Measurements from ENCODE around the gene SIGLEC15. TPM values are rescaled to one million over a fixed set of nuclear protein-coding genes. Genes with fewer than 3 reads are reported as not detected.

SIGLEC15 gene, protein sequence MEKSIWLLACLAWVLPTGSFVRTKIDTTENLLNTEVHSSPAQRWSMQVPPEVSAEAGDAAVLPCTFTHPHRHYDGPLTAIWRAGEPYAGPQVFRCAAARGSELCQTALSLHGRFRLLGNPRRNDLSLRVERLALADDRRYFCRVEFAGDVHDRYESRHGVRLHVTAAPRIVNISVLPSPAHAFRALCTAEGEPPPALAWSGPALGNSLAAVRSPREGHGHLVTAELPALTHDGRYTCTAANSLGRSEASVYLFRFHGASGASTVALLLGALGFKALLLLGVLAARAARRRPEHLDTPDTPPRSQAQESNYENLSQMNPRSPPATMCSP
- total RNA-seq (0.09 TPM), polyA plus RNA-seq (ENCODE audit: insufficient read depth in 1 of 8, insufficient read length in 8 of 8, low replicate concordance in 1 of 8) (under 1 TPM; 0.06 to 0.44 (median 0.14) TPM)
- long read RNA-seq, donor 1, result 0 reads
- long read RNA-seq, donor 2, result 0 reads
- long read RNA-seq, donor 3, result 0 reads
- long read RNA-seq, donor 4, result 0 reads
- long read RNA-seq, donor 5, result 0 reads
- long read RNA-seq, donor 6, result 0 reads
- long read RNA-seq, donor 7, result 0 reads
- long read RNA-seq, donor 8, result 0 reads
- long read RNA-seq, donor 9, result 0 reads
- long read RNA-seq, donor 10, result 0 reads
- long read RNA-seq, donor 11, result 0 reads

DNA sequence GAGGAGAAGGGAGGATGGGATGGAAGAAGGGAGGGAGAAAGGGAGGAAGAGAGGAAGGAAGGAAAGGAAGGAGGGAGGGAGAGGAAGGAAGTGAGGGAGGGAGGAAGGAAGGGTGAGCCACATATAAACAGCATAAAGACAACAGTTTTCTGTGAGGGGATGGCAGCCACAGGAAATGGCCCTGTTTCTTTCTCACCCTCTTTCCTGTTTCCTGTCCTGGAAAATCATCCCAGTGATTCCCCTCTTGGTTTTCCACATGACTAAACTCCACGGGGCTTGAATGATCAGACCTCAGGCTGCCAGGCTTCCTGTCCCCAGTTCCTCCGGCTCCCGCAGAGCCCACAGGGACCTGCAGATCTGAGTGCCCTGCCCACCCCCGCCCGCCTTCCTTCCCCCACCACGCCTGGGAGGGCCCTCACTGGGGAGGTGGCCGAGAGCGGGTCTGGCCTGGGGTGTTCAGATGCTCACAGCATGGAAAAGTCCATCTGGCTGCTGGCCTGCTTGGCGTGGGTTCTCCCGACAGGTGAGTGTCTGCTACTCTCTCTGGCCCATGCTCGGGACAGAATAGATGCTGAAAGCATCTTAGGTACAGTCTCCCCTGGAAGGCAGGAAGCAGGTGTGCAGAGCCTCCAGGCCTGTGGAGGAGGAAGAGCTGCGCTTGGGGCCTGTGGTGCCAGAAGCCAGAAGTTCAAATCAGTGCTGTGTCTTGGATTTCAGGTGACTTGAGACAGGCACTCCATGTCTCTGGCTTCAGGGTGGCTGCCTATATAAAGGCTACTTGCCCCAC is at the start of gene SIGLEC15:
TSS of gene SIGLEC15 (plus strand) at position 418 of the 787 bp plus-strand sequence. CDS start at position 472, 54 bp downstream.
- WGBS (ENCODE audit: insufficient coverage), result 44% methylated on average over 9 of the region's 12 CpGs
- Histone ChIP-seq H3K4me3 (ENCODE audit: low read length) (no peak within 1 kb of the TSS), H3K27ac (ENCODE audit: low read length) (no peak within 1 kb of the TSS), H3K27me3 (ENCODE audit: control insufficient read depth, insufficient read depth, low read length) (peaks cover 8% of the 10 kb centered on the region), H3K4me1 (ENCODE audit: control insufficient read depth, insufficient read depth, low read length) (peaks cover 11% of the 10 kb centered on the region), H3K9me3 (replicated peaks; ENCODE audit: control insufficient read depth, low read depth, low read length) (no peaks in the 10 kb centered on the region), H3K36me3 (ENCODE audit: control insufficient read depth, insufficient read depth, low read length) (no peaks in the 10 kb centered on the region)
- no peak for DNase-seq

DNA sequence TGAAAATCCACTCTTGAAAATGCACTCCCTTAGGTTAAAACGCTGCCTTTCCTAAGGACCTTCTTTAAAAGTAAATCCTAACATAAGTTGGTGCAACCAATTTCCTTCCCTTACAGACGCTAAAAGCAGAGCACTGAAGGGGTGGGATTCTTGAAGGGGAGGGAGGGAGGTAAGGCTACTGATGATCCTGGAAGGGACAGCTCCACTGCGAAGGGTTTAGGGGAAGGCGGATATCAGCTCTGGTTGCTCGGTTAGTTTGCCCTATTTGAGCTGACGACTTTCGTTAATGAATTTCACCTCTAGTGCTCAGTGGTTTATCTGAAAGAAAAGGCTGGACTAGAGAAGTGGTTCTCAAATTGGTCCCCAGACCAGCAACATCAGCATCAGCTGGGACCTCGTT is 49.7 kb upstream of the SIGLEC15 start:
- 51% methylated on average over 5 of the region's 8 CpGs for WGBS (ENCODE audit: insufficient coverage)
- no peaks in the 10 kb centered on the region for H3K36me3 ChIP-seq (ENCODE audit: control insufficient read depth, insufficient read depth, low read length)
- peak; percentile 20 for DNase-seq
- H3K9me3 ChIP-seq (replicated peaks; ENCODE audit: control insufficient read depth, low read depth, low read length), result no peaks in the 10 kb centered on the region
- H3K4me1 ChIP-seq (ENCODE audit: control insufficient read depth, insufficient read depth, low read length), result peaks cover 4% of the 10 kb centered on the region
- peak overlapping the region; percentile 70 for H3K4me3 ChIP-seq (ENCODE audit: low read length)
- H3K27ac ChIP-seq (ENCODE audit: low read length), result peak overlapping the region; percentile 70
- H3K27me3 ChIP-seq (ENCODE audit: control insufficient read depth, insufficient read depth, low read length), result peaks cover 5% of the 10 kb centered on the region

DNA sequence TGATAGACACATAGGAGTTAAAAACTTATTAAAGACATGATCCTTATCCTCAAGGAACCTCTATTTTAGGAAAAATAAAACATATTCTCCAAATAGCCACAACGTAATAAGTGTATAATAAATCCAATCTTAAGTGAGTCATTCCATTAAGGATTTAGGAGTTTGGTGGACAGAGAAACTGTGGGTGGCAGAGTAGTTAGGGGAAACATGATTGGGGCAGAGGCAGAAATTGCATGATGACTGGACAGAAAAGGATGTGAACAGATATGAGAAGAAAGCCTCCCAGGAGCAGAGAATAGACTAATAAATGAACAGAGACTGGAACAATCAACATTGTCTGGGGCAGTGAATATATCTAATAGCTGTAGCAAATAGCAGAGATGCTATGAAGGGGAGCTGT is 48.1 kb upstream of the SIGLEC15 start:
- Histone ChIP-seq H3K27ac (ENCODE audit: low read length) (no peak overlapping the region), H3K4me3 (ENCODE audit: low read length) (no peak overlapping the region), H3K27me3 (ENCODE audit: control insufficient read depth, insufficient read depth, low read length) (peaks cover 5% of the 10 kb centered on the region), H3K9me3 (replicated peaks; ENCODE audit: control insufficient read depth, low read depth, low read length) (no peaks in the 10 kb centered on the region), H3K36me3 (ENCODE audit: control insufficient read depth, insufficient read depth, low read length) (no peaks in the 10 kb centered on the region), H3K4me1 (ENCODE audit: control insufficient read depth, insufficient read depth, low read length) (peaks cover 4% of the 10 kb centered on the region)
- no peak for DNase-seq
- WGBS (ENCODE audit: insufficient coverage), result no CpG with 5 or more reads among the region's 1 CpG

DNA sequence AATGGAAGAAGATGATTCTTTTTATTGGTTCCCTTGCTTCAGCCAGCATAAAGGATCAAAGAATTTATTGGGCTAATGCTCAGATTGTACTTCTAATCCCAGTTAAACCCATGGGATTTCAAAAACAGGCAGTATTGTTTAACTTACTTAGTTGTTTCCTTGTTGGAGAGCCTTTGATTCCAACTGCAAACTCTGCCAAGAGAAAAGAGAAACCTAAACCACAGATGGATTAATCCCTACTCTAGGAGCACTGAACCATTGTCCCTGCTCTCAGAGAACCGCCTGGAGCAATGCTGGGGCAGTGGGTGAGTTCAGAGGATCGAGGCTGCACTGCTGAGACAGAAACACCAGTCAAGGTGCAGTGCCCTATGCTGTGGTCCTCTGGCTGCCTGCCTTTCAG is 44.9 kb upstream of the SIGLEC15 start:
- no CpG with 5 or more reads among the region's 2 CpGs for WGBS (ENCODE audit: insufficient coverage)
- H3K27ac ChIP-seq (ENCODE audit: low read length), result no peak overlapping the region
- no peak overlapping the region for H3K4me3 ChIP-seq (ENCODE audit: low read length)
- H3K9me3 ChIP-seq (replicated peaks; ENCODE audit: control insufficient read depth, low read depth, low read length), result no peaks in the 10 kb centered on the region
- no peaks in the 10 kb centered on the region for H3K27me3 ChIP-seq (ENCODE audit: control insufficient read depth, insufficient read depth, low read length)
- DNase-seq, result peak; percentile 19
- H3K4me1 ChIP-seq (ENCODE audit: control insufficient read depth, insufficient read depth, low read length), result peaks cover 4% of the 10 kb centered on the region
- no peaks in the 10 kb centered on the region for H3K36me3 ChIP-seq (ENCODE audit: control insufficient read depth, insufficient read depth, low read length)

DNA sequence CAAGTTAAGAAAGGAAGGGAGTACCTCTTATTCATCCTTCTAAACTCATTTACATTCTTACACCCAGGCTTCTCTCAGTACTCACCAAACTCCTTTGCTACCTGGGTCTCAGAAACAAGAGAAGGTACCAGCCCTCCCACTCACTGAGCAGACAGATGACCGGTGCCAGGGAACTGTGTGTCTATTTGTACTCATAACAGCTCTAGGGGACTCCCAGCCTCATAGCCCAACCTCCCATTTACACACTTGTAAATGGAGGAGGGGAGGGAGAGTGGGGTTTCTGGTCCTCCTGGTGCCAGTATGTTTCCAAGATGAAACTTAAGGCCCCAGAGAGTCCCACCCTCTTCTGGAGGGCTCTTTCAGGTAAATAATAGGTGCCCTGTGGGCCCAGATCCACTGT is 42.8 kb upstream of the SIGLEC15 start:
- no CpG with 5 or more reads among the region's 1 CpG for WGBS (ENCODE audit: insufficient coverage)

DNA sequence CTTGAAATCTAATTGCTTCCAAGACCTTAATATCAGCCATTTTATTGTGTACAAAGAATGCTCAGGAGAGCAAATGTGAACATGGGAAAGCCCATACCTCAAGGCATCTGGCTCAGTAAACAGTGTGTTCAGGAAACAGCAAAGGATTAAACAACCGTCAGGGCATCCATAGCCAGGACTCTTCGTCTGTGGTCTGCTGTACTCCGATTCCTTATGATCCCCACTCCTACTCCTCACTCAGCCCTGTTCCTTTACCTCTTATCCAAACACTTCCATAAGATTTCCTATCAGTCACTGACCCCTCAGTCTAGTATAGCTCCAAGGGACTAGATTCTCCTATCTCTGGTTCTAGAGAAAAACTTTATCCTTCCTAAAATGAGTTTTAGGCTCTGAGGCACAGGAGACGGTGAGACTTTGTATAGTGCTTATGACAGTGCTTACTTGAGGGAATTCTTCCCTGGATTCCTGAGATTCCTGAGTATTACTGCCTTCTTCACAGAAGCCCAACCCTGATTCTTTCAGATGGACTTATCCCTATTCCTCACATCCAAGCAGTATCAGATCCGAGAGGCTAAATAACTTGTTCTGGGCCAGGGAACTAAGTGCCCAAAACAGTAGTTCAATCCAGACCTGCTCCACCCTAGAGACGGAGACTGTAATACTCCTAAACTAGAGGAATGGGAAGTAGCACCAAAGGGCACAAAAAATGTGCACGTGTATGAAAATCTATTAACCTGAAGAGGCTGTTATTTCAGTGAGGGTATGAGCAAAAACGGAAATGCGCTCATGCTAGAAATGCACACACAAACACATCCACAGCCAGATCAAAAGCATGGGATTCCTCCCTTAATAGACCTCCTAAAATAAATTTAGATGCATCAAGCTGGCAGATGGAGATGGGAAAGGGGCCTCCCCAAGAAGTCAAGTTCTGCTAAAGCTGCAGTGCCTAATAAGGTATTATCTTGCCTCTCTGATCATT is 42.1 kb upstream of the SIGLEC15 start:
- H3K27ac ChIP-seq (ENCODE audit: low read length), result no peak overlapping the region
- DNase-seq, result no peak
- no peaks in the 10 kb centered on the region for H3K9me3 ChIP-seq (replicated peaks; ENCODE audit: control insufficient read depth, low read depth, low read length)
- H3K4me3 ChIP-seq (ENCODE audit: low read length), result no peak overlapping the region
- no peaks in the 10 kb centered on the region for H3K36me3 ChIP-seq (ENCODE audit: control insufficient read depth, insufficient read depth, low read length)
- no peaks in the 10 kb centered on the region for H3K4me1 ChIP-seq (ENCODE audit: control insufficient read depth, insufficient read depth, low read length)
- H3K27me3 ChIP-seq (ENCODE audit: control insufficient read depth, insufficient read depth, low read length), result no peaks in the 10 kb centered on the region
- WGBS (ENCODE audit: insufficient coverage), result 17% methylated on average over 3 of the region's 9 CpGs

More for the DNA sequence above, 42.8 kb upstream of the SIGLEC15 start:
- H3K36me3 ChIP-seq (ENCODE audit: control insufficient read depth, insufficient read depth, low read length), result no peaks in the 10 kb centered on the region
- H3K27me3 ChIP-seq (ENCODE audit: control insufficient read depth, insufficient read depth, low read length), result no peaks in the 10 kb centered on the region
- no peak for DNase-seq
- H3K27ac ChIP-seq (ENCODE audit: low read length), result no peak overlapping the region
- H3K4me3 ChIP-seq (ENCODE audit: low read length), result no peak overlapping the region
- H3K9me3 ChIP-seq (replicated peaks; ENCODE audit: control insufficient read depth, low read depth, low read length), result no peaks in the 10 kb centered on the region
- H3K4me1 ChIP-seq (ENCODE audit: control insufficient read depth, insufficient read depth, low read length), result no peaks in the 10 kb centered on the region

DNA sequence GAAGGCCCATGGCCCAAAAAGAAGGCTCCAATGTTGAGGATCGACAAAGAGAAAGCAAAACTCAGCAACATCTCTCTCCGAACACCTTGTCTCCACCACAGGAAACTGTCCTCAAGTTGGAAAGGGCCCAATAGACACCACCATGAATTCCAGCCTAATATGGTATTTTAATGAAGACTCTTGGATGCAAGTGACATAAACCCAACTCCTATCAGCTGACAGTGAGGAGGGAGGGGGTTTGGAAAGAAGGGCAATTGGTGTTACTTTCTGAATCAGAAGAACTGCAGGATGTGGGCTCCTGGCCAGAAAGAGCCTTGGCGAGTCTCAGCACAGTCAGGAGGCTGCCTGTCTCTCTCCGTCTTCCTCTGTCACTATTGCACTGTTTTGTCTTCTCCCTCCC is 40.3 kb upstream of the SIGLEC15 start:
- Histone ChIP-seq H3K9me3 (replicated peaks; ENCODE audit: control insufficient read depth, low read depth, low read length) (no peaks in the 10 kb centered on the region), H3K27me3 (ENCODE audit: control insufficient read depth, insufficient read depth, low read length) (no peaks in the 10 kb centered on the region), H3K4me3 (ENCODE audit: low read length) (no peak overlapping the region), H3K27ac (ENCODE audit: low read length) (no peak overlapping the region), H3K36me3 (ENCODE audit: control insufficient read depth, insufficient read depth, low read length) (no peaks in the 10 kb centered on the region), H3K4me1 (ENCODE audit: control insufficient read depth, insufficient read depth, low read length) (no peaks in the 10 kb centered on the region)
- 40% methylated on average over 1 of the region's 4 CpGs for WGBS (ENCODE audit: insufficient coverage)
- peak; percentile 22 for DNase-seq

DNA sequence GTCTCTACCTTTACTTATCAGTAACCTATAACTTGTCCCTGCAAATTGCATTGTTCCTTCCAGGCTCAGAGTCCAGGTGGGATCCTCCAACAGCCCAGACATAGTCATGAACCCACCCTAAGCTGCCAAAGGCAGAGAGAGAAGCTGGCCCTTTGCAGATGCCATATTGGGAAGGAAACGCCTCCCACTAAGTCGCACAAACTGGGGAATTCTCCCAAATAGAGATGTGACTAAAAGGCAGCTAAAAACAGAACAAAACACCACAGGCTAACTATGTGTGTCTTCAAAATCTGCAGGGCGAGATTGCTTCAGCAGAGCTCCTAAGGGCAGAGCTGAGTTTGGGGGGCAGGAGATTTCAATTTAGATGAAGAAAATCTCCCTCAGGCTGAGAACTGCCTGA is 38.5 kb upstream of the SIGLEC15 start:
- no peak for DNase-seq
- no peaks in the 10 kb centered on the region for H3K36me3 ChIP-seq (ENCODE audit: control insufficient read depth, insufficient read depth, low read length)
- WGBS (ENCODE audit: insufficient coverage), result no CpG with 5 or more reads among the region's 3 CpGs
- H3K4me3 ChIP-seq (ENCODE audit: low read length), result no peak overlapping the region
- no peaks in the 10 kb centered on the region for H3K9me3 ChIP-seq (replicated peaks; ENCODE audit: control insufficient read depth, low read depth, low read length)
- H3K27ac ChIP-seq (ENCODE audit: low read length), result no peak overlapping the region
- no peaks in the 10 kb centered on the region for H3K27me3 ChIP-seq (ENCODE audit: control insufficient read depth, insufficient read depth, low read length)
- H3K4me1 ChIP-seq (ENCODE audit: control insufficient read depth, insufficient read depth, low read length), result no peaks in the 10 kb centered on the region

DNA sequence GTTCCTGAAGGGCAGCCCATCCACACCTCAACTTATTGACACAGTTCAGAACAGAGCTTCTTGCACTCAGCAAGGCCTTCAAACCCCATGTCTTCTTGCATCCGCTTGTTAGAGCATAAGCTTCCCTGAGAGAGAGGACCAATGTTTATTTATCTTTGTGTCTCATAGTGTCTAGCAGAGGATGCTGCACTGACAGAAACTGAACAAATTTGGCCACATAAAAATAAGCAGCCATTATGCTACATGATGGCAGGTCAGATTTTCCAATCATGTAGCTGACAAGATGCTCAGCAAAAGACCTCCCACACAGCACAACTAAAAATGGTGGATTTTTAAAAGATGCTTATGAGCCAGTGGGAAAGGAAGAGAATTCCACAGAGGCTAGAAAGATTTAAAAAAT is 38.1 kb upstream of the SIGLEC15 start:
- no CpG with 5 or more reads among the region's 1 CpG for WGBS (ENCODE audit: insufficient coverage)
- Histone ChIP-seq H3K4me3 (ENCODE audit: low read length) (no peak overlapping the region), H3K27me3 (ENCODE audit: control insufficient read depth, insufficient read depth, low read length) (no peaks in the 10 kb centered on the region), H3K4me1 (ENCODE audit: control insufficient read depth, insufficient read depth, low read length) (no peaks in the 10 kb centered on the region), H3K9me3 (replicated peaks; ENCODE audit: control insufficient read depth, low read depth, low read length) (no peaks in the 10 kb centered on the region), H3K36me3 (ENCODE audit: control insufficient read depth, insufficient read depth, low read length) (no peaks in the 10 kb centered on the region), H3K27ac (ENCODE audit: low read length) (no peak overlapping the region)
- DNase-seq, result no peak

All from muscle of leg (tissue), 16 donors.